ENCODE results near the gene ADAR. TPM values are rescaled to one million over a fixed set of nuclear protein-coding genes. Genes with fewer than 3 reads are reported as not detected.

The ADAR gene, protein sequence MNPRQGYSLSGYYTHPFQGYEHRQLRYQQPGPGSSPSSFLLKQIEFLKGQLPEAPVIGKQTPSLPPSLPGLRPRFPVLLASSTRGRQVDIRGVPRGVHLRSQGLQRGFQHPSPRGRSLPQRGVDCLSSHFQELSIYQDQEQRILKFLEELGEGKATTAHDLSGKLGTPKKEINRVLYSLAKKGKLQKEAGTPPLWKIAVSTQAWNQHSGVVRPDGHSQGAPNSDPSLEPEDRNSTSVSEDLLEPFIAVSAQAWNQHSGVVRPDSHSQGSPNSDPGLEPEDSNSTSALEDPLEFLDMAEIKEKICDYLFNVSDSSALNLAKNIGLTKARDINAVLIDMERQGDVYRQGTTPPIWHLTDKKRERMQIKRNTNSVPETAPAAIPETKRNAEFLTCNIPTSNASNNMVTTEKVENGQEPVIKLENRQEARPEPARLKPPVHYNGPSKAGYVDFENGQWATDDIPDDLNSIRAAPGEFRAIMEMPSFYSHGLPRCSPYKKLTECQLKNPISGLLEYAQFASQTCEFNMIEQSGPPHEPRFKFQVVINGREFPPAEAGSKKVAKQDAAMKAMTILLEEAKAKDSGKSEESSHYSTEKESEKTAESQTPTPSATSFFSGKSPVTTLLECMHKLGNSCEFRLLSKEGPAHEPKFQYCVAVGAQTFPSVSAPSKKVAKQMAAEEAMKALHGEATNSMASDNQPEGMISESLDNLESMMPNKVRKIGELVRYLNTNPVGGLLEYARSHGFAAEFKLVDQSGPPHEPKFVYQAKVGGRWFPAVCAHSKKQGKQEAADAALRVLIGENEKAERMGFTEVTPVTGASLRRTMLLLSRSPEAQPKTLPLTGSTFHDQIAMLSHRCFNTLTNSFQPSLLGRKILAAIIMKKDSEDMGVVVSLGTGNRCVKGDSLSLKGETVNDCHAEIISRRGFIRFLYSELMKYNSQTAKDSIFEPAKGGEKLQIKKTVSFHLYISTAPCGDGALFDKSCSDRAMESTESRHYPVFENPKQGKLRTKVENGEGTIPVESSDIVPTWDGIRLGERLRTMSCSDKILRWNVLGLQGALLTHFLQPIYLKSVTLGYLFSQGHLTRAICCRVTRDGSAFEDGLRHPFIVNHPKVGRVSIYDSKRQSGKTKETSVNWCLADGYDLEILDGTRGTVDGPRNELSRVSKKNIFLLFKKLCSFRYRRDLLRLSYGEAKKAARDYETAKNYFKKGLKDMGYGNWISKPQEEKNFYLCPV
- total RNA-seq, result 53.0 and 59.2 TPM in 2 replicates

GRCh38 chr1:154607609-154608396 lies at the start of gene ADAR:
Gene ADAR, minus strand, starts transcription at chr1:154608186. Its CDS starts 180 bp downstream, at chr1:154608006.

GRCh38 chr1:154567386-154568156 lies 40.4 kb downstream of the ADAR start, which contains the start of gene CHRNB2:
Gene CHRNB2, plus strand, starts transcription at chr1:154567778. Its CDS starts 267 bp downstream, at chr1:154568045.

DNA sequence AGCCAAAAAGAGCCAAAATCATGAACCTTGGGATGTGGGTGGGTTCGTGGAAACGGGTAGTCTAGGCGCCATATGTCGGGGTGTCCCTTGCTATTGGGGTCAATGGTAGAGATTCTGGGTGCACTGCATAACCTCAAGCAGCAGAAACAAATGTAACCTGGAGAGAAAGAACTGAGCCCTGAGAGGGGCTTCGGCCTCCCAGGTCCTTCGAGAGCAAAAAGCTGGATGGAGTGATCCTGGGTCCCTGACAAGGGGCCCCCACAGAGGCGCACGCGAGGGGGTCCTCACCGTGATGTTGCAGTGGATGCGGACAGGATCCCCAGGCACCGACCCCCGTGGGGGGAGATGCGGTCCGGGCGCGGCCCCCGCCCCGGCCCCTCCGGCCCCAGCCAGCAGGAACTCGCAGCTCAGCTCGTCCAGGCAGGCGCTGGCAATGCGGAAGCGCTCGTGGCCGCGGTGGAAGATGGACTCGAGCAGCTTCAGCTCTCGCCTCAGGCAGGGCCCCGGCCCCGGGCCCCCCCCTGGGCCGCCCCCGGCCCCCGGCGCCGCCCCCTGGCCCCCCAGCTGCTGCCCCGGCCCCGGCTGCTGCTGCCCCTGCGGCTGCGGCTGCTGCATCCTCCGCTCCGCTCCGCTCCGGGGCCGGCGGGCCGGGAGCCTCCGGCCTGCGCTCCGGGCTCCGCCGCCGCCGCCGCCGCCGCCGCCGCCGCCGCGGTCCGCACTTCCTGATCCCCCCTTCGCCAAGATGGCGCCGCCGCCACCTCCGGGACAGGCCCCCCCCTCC lies 49.9 kb downstream of the ADAR start, which contains the start of gene UBE2Q1:
Gene UBE2Q1 (minus strand): TSS at position 724 of the 781 bp plus-strand sequence. CDS start 109 bp downstream, at position 615.

Other genes starting within 250 kb of the ADAR start
- gene IL6R, start 202.8 kb downstream of the ADAR start, total RNA-seq, result 4.6 and 8.7 TPM in 2 replicates
- 0.28 TPM in 1 of 2 replicates, not detected in the other for gene TDRD10, start 106.0 kb downstream of the ADAR start, total RNA-seq
- 0.19 and 0.28 TPM in 2 replicates for gene SHE, start 105.8 kb downstream of the ADAR start, total RNA-seq
- 24.0 and 28.8 TPM in 2 replicates for gene UBE2Q1, start 49.5 kb downstream of the ADAR start, total RNA-seq
- gene CHRNB2, start 40.4 kb downstream of the ADAR start, total RNA-seq, result under 0.01 TPM in 1 of 2 replicates, not detected in the other